Coronary artery (tissue), 2 donors: ENCODE data around the gene RAB3D.
A peak's percentile ranks its signal among the peaks of the same experiment; 100 is the strongest.

ENCODE experiments used
- DNase-seq: peaks from one replicate; pipeline ENCODE4 v3.0.0-alpha.2; 2017; ENCODE audit warnings: low spot score
- H3K27ac ChIP-seq, 2 donors: fragments of 200-600 bp; sonication (generic); one replicate each; pipeline ENCODE4 v1.5.1; 2016 to 2019
- H3K4me3 ChIP-seq: fragments of 200-600 bp; sonication (generic); 2 replicates; pipeline ENCODE4 v1.5.1; 2016; ENCODE audit warnings: mild to moderate bottlenecking, moderate library complexity
- CTCF ChIP-seq: fragments of 200-600 bp; sonication (generic); IDR thresholded peaks from one replicate; pipeline ENCODE4 v1.5.1; 2019; ENCODE audit warnings: antibody characterized with exemption

Gene RAB3D

GRCh38 chr19:11339254-11340098, at the start of gene RAB3D:
RAB3D (minus strand) TSS chr19:11339657; CDS start chr19:11337399, 2,258 bp downstream.
- TF ChIP-seq CTCF, result no peak
- H3K4me3 ChIP-seq, result peak within 1 kb of the TSS; percentile 97

DNA sequence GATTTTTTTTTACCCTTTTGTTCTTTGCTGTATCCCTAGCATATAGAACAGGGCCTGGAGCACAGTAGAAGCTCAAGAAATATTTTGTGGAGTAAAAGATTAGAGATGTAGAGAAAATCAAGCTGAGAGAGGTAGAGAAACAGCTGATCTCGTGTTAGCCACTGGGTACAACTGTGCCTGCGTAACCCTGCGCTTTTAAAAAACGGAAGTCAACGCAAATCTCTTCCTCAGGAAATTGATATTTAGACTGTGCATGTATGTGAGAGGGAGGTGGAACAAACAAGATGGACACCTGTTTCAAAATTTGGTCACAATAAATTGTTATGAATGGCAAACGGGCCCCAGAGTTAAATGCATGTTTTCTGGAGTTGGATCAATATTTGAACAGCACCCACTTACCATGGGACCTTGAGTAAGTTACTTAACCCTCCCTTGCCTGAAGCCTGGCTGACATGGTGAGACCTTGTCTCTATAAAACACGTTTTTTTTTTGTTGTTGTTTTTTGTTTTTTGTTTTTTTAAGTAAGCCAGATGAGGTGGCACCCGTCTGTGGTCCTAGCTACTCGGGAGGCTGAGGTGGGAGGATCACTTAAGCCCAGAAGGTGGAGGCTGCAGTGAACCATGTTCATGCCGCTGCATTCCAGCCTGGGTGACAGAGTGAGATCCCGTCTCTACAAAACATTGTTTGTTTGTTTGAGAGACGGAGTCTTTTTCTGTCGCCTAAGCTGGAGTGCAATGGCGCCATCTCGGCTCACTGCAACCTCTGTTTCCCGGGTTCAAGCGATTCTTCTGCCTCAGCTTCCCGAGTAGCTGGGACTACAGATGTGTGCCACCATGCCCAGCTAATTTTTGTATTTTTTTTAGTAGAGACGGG, 47.9 kb upstream of the RAB3D start:
- Histone ChIP-seq H3K27ac (no peak overlapping the region), H3K4me3 (no peak overlapping the region)
- no peak for TF ChIP-seq CTCF
- DNase-seq, result no peak

More at GRCh38 chr19:11339254-11340098, at the start of gene RAB3D:
- peak; percentile 93 for DNase-seq
- H3K27ac ChIP-seq, result peak within 1 kb of the TSS; percentile 82 to 87

DNA sequence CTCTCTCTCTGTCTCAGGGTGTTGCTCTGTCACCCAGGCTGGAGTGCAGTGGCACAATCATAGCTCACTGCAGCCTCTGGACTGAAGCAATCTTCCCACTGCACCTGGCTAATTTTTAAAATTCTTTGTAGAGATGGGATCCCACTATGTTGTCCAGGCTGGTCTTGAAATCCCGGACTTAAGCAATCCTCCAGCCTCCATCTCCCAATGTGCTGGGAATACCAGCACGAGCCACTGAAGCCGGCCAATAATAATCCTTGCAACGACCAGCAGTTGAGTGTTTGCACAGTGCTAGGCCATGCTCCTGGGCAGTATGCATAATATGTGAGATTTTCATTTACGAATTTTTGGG, 45.3 kb upstream of the RAB3D start:
- H3K27ac ChIP-seq, result no peak overlapping the region
- TF ChIP-seq CTCF, result no peak
- no peak overlapping the region for H3K4me3 ChIP-seq
- DNase-seq, result no peak

DNA sequence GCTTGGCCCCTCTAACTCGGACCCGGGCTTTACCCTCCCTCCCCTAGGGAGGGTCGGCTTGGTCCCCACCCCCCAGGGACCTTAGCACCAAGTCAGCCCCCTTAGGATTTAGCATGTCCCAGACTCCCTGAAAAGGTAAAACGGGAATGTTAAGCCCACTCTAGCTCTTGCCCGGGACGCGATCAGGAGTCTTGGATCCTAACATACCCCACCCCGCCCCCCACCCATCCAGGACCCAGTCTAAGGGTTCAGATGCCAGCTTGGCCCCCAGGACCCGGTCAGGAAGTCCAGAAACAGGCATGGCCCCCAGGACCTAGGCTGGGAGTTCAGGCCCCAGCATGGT, 44.2 kb upstream of the RAB3D start:
- peak overlapping the region in 1 of 2 donors; percentile 41 for H3K27ac ChIP-seq
- peak overlapping the region; percentile 65 for H3K4me3 ChIP-seq
- no peak for DNase-seq
- TF ChIP-seq CTCF, result no peak

DNA sequence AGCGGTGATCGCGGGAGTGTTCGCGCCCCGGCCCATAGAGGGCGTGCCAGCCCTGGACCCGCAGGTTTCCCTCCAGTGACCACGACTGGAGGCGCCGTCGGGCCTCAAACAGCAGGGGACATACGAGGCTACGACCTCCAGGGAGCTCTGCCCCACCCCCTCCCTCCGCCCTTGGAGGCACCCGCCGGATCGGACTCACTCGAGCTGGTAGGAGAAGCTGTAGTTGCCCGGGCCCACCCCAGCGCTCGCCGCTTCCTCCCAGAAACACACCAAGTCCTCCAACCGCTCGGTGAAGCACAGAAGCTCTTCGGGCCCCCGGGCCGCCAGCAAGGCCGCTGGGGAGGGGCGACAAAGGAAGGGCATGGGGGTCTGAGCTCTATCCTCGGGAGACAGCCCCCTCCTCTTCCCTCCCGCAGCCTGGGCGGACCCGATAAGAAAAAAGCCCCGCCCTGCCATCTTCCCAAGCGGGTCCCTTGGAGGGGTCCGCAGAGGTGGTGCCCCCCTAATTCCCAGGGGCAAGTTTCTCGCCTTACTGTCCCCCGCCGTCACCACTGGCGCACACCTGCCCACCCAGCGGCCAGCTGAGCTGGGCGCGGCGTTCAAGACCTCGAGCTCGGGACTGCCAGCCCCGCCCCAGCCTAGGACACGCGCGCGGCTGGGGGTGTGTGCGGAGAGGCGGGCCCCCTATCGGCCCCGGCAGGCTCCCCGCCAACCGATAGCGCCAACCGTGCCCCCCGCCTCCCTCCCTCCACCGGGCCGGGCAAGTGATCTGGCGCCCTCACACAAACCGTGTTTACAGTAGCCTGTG, 43.6 kb upstream of the RAB3D start:
- DNase-seq, result peak; percentile 79
- Histone ChIP-seq H3K4me3 (peak overlapping the region; percentile 65), H3K27ac (peak overlapping the region in 1 of 2 donors; percentile 41)
- no peak for TF ChIP-seq CTCF

GRCh38 chr19:11380653-11381537, 41.4 kb upstream of the RAB3D start:
- Histone ChIP-seq H3K4me3 (peak overlapping the region; percentile 90), H3K27ac (peak overlapping the region; percentile 70 to 95)
- TF ChIP-seq CTCF, result peak; percentile 71
- DNase-seq, result peak; percentile 97
